Stimulated activated naive B cell treated with anti-CD40 and anti-IgM and Interleukin-4, amounts not matched to agents 10 μg/mL and 1 μg/mL and 100 μg/mL, for 72 hours (primary cell): ENCODE results near the gene ADAM15.

Source experiments
- ATAC-seq, 2 donors: fragments of 150-1000 bp; cut with Tn5 transposase; replicated peaks; 2 replicates each; pipeline ENCODE4 v1.10.0; 2021; ENCODE audit warnings: moderate library complexity in 1 of 2
- DNase-seq: peaks from one replicate; pipeline ENCODE4 v3.0.0; 2021
- H3K27ac Mint-ChIP-seq: one replicate; pipeline ENCODE4 v1.8.0; 2022; ENCODE audit warnings: mild to moderate bottlenecking, mixed read lengths
- H3K27me3 Mint-ChIP-seq, 2 donors: one replicate each; pipeline ENCODE4 v1.8.0; 2022; ENCODE audit warnings: mixed read lengths in 2 of 2
- H3K36me3 Mint-ChIP-seq, 2 donors: one replicate each; pipeline ENCODE4 v1.8.0; 2022; ENCODE audit warnings: mixed read lengths in 2 of 2, mild to moderate bottlenecking in 1 of 2
- H3K4me1 Mint-ChIP-seq, 2 donors: one replicate each; pipeline ENCODE4 v1.8.0; 2022; ENCODE audit warnings: mixed read lengths in 2 of 2, mild to moderate bottlenecking in 1 of 2
- H3K4me3 Mint-ChIP-seq, 2 donors: one replicate each; pipeline ENCODE4 v1.8.0; 2022; ENCODE audit warnings: mild to moderate bottlenecking in 2 of 2, mixed read lengths in 2 of 2, moderate library complexity in 1 of 2
- H3K9me3 Mint-ChIP-seq, 2 donors: one replicate each; pipeline ENCODE4 v1.8.0; 2022; ENCODE audit warnings: mixed read lengths in 2 of 2, mild to moderate bottlenecking in 1 of 2

Gene ADAM15

DNA sequence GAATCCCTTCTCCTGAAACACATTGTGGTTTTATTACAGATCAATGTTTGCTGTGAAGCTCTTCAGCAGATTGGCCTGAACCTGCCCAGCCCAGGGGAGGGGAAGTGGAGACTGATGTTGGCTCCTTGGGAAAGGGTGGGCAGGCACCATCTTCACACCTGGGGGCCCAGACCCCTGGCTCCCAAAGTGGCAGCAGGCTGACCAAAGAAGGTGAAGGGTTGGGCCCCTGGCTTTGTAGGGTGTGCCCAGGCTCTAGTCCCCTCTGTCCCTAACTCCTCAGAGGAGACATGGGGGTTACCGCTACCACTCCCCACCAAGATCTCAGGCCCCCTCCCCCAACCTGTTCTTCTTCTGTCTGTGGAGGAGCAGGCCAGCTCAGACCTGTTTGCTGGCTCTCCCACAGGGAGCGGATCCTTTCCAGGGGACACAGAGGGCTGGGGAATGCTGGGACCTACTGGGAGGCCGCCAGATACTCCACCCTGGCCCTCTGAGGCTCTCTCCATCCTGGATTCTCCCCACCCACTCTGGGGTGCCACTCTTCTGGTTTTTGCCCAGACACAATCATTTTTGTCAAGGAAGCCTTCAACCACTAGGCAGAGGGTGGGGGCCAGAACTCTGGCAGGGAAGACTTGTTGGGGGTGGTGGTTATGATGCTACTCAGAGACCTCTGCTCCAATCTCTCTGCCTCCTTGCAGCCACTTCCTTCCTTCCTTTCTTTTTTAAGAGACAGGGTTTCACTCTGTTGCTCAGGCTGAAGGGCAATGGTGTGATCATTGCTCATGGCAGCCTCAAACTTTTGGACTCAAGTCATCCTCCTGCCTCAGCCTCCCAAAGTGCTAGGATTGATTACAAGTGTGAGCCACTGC is 22.5 kb downstream of the ADAM15 start:
- Mint-ChIP-seq H3K9me3 (no peaks in the 10 kb centered on the region), H3K4me1 (peaks cover 39 to 48% of the 10 kb centered on the region in 2 donors), H3K4me3 (no peak overlapping the region), H3K36me3 (peaks cover 4 to 8% of the 10 kb centered on the region in 2 donors), H3K27me3 (no peaks in the 10 kb centered on the region), H3K27ac (peak overlapping the region; percentile 42)
- DNase-seq (no peak), ATAC-seq (no peak)

DNA sequence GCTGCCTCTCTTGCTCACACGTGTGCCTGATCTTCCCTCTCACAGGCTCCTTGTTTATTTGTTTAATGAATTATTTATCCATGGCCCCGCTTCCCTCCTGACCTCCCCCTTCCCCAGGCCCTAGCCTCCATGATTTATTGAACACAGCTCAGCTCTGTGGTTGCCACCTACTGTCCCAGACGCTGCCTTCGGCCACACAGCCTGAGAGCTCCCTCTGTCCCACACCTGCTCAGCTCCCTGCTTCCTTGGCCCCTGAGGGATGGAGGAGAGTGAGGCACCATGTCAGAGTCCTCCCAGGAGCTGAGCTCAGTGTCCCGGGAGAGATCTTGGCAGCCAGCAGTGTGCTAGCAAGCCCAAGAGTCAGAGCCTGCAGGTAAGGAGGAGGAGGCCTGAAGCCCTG is 24.4 kb downstream of the ADAM15 start:
- DNase-seq (no peak), ATAC-seq (no peak)
- Mint-ChIP-seq H3K4me3 (no peak overlapping the region), H3K36me3 (no peaks in the 10 kb centered on the region), H3K27ac (no peak overlapping the region), H3K4me1 (peaks cover 38 to 58% of the 10 kb centered on the region in 2 donors), H3K27me3 (peaks cover 12 to 13% of the 10 kb centered on the region in 2 donors), H3K9me3 (no peaks in the 10 kb centered on the region)

DNA sequence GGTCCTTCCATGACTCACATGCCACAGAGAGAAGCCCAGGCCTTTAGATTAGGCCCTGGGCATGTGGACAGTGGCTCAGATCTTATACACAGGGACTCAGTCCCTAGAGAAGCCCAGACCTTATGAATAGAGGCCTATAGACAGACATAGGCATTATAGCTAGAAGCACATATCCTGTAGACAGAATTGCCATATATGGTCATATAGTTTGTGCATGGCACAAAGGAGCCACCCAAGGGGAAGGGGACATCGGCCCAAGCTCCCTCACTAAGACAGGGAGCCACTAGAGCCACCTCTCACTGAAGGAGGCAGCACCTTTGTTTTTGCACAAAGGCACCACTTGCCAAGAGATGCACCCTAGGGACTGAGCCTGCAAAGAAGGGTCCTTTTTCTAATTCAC is 25.3 kb downstream of the ADAM15 start:
- ATAC-seq (no peak), DNase-seq (no peak)
- Mint-ChIP-seq H3K9me3 (no peaks in the 10 kb centered on the region), H3K36me3 (no peaks in the 10 kb centered on the region), H3K4me1 (peaks cover 38 to 56% of the 10 kb centered on the region in 2 donors), H3K4me3 (no peak overlapping the region), H3K27me3 (peaks cover 15 to 17% of the 10 kb centered on the region in 2 donors), H3K27ac (no peak overlapping the region)

DNA sequence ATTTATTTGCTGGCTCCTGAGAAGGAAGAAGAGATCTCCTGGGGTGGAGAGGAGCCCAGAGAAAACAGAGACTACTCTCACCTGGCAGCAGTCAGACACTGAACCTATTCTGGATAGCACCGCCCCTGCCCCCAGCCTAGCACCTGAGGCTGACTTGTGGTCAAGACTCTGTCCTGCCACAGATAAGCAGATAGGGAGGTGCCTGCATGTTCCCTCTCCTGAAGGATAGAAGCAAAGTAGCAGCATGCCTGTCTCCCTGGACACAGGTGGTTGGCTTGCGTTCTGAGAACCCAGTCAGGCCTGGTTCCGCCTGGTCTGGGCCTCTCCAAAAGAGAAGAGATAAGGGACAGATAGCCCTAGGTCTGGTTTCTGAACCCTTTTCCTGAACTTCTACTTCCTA is 26.2 kb downstream of the ADAM15 start:
- Mint-ChIP-seq H3K4me3 (no peak overlapping the region), H3K27me3 (peaks cover 25% of the 10 kb centered on the region in 2 donors), H3K4me1 (peaks cover 35 to 56% of the 10 kb centered on the region in 2 donors), H3K36me3 (peaks cover 0 to 1% of the 10 kb centered on the region in 2 donors), H3K27ac (no peak overlapping the region), H3K9me3 (no peaks in the 10 kb centered on the region)
- no peak for ATAC-seq
- no peak for DNase-seq

DNA sequence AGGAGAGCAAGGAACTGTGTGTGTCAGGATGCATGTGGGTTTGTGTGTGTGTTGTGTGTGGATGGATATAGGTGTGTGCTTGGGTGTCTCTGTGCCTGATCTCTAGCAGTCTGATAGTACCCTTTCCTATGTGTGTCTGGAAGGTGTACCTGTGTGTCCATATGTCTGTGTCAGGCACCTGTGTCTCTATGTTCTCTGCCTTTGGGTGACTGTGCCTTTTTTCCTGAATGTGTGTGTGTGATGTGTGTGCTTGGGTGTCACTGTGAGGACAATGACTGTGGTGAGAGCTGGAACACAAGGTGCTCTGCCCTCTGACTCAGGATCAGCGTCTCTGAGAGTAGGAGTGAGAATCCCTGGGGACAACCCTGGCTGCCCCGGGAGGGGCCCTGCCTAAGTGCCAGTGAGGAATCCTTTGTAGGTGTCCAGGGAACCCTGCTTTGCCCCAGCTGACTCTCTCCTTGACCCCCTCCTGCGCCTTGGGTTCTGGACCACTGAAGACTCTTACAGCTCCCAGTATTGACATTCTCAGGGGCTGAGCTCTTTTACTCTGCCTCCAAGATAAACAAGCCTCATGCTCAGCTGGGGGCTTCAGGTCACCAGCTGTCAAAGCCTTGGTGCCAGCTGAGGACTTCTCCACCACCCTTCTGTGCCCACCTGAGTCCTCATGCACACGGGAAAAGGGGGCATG is 26.8 kb downstream of the ADAM15 start:
- Mint-ChIP-seq H3K36me3 (peaks cover 0 to 1% of the 10 kb centered on the region in 2 donors), H3K4me1 (peaks cover 37 to 60% of the 10 kb centered on the region in 2 donors), H3K4me3 (peak overlapping the region in 1 of 2 donors; percentile 81), H3K9me3 (no peaks in the 10 kb centered on the region), H3K27me3 (peaks cover 29 to 30% of the 10 kb centered on the region in 2 donors), H3K27ac (no peak overlapping the region)
- ATAC-seq, result peak; percentile 38 to 48
- DNase-seq, result no peak

- Mint-ChIP-seq H3K4me3 (peak within 1 kb of the TSS; percentile 81), H3K4me1 (peaks cover 34 to 63% of the 10 kb centered on the region in 2 donors), H3K27ac (peak within 1 kb of the TSS; percentile 60), H3K27me3 (peaks cover 33 to 38% of the 10 kb centered on the region in 2 donors), H3K36me3 (peaks cover 0 to 1% of the 10 kb centered on the region in 2 donors), H3K9me3 (no peaks in the 10 kb centered on the region)
- ATAC-seq, result peak; percentile 28 to 63
- no peak for DNase-seq
Observed at GRCh38 chr1:155078469-155079209, 27.5 kb downstream of the ADAM15 start, which contains the start of gene EFNA3. Gene EFNA3 (plus strand): TSS chr1:155078837. CDS start chr1:155078942, 105 bp downstream.

DNA sequence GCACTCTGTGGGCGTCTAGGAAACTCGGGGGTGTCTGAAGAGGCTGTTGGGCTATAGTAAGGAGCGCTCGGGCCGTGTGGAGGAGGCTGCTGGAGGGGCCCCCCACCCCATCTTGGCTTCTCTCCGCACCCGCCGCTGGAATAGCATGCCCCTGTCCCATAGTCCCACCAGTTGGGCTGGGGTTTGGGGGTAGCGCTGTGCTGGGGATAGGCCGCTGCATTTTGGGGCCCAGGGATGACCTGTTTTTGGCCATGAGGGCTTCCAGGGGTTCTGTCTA is 28.0 kb downstream of the ADAM15 start:
- H3K27ac Mint-ChIP-seq, result peak overlapping the region; percentile 60
- peaks cover 38 to 43% of the 10 kb centered on the region in 2 donors for H3K27me3 Mint-ChIP-seq
- no peaks in the 10 kb centered on the region for H3K9me3 Mint-ChIP-seq
- ATAC-seq (no peak), DNase-seq (no peak)
- peaks cover 36 to 63% of the 10 kb centered on the region in 2 donors for H3K4me1 Mint-ChIP-seq
- H3K4me3 Mint-ChIP-seq, result peak overlapping the region; percentile 81
- peaks cover 0 to 1% of the 10 kb centered on the region in 2 donors for H3K36me3 Mint-ChIP-seq

GRCh38 chr1:155079487-155080311 is 28.6 kb downstream of the ADAM15 start:
- Mint-ChIP-seq H3K36me3 (peaks cover 0 to 1% of the 10 kb centered on the region in 2 donors), H3K4me1 (peaks cover 40 to 68% of the 10 kb centered on the region in 2 donors), H3K9me3 (no peaks in the 10 kb centered on the region), H3K27ac (peak overlapping the region; percentile 60), H3K27me3 (peaks cover 40 to 48% of the 10 kb centered on the region in 2 donors), H3K4me3 (peak overlapping the region; percentile 81)
- ATAC-seq, result no peak
- no peak for DNase-seq

GRCh38 chr1:155080312-155081228 is 29.5 kb downstream of the ADAM15 start:
- Mint-ChIP-seq H3K36me3 (peaks cover 0 to 1% of the 10 kb centered on the region in 2 donors), H3K4me3 (peak overlapping the region in 1 of 2 donors; percentile 63), H3K27ac (no peak overlapping the region), H3K4me1 (peaks cover 44 to 75% of the 10 kb centered on the region in 2 donors), H3K27me3 (peaks cover 40 to 48% of the 10 kb centered on the region in 2 donors), H3K9me3 (no peaks in the 10 kb centered on the region)
- ATAC-seq (no peak), DNase-seq (no peak)

- Mint-ChIP-seq H3K27ac (peak overlapping the region; percentile 47), H3K9me3 (no peaks in the 10 kb centered on the region), H3K27me3 (peaks cover 40 to 48% of the 10 kb centered on the region in 2 donors), H3K4me1 (peaks cover 49 to 86% of the 10 kb centered on the region in 2 donors), H3K36me3 (peaks cover 0 to 1% of the 10 kb centered on the region in 2 donors), H3K4me3 (peak overlapping the region; percentile 78 to 81)
- DNase-seq, result no peak
- ATAC-seq, result no peak
Observed at GRCh38 chr1:155081472-155082300, 30.6 kb downstream of the ADAM15 start.

- DNase-seq (no peak), ATAC-seq (no peak)
- no peaks in the 10 kb centered on the region for H3K9me3 Mint-ChIP-seq
- H3K36me3 Mint-ChIP-seq, result peaks cover 0 to 5% of the 10 kb centered on the region in 2 donors
- peak overlapping the region; percentile 47 to 78 for H3K4me3 Mint-ChIP-seq
- no peak overlapping the region for H3K27ac Mint-ChIP-seq
- H3K27me3 Mint-ChIP-seq, result peaks cover 40 to 48% of the 10 kb centered on the region in 2 donors
- peaks cover 49 to 86% of the 10 kb centered on the region in 2 donors for H3K4me1 Mint-ChIP-seq
Observed at GRCh38 chr1:155082301-155083051, 31.4 kb downstream of the ADAM15 start.
